ENCODE measurements around the gene HSD3B7.
"Not testable (repeated sequence)": the region's sequence is repeated elsewhere in the genome, so short reads cannot be mapped to it uniquely, and the experiment has no call there.

The HSD3B7 gene

GRCh38 chr16:31011815-31012214 is 26.8 kb downstream of the HSD3B7 start:
- peak overlapping the region; percentile 49 for H3K4me3 Mint-ChIP-seq
- not testable (repeated sequence) for ATAC-seq (replicated peaks; ENCODE audit: extremely low read depth, poor library complexity, severe bottlenecking); H3K36me3 Mint-ChIP-seq (ENCODE audit: insufficient read depth); H3K9me3 Mint-ChIP-seq; DNase-seq (ENCODE audit: low spot score in 2 of 2)
- H3K27me3 Mint-ChIP-seq = peaks cover 72% of the 10 kb centered on the region
- peak overlapping the region; percentile 76 for H3K27ac Mint-ChIP-seq (ENCODE audit: low read depth)
- H3K4me1 Mint-ChIP-seq = peaks cover 13% of the 10 kb centered on the region

- not testable (repeated sequence) for H3K4me3 Mint-ChIP-seq; H3K9me3 Mint-ChIP-seq; DNase-seq (ENCODE audit: low spot score in 2 of 2); H3K36me3 Mint-ChIP-seq (ENCODE audit: insufficient read depth); H3K27ac Mint-ChIP-seq (ENCODE audit: low read depth); ATAC-seq (replicated peaks; ENCODE audit: extremely low read depth, poor library complexity, severe bottlenecking)
- Mint-ChIP-seq H3K27me3 (peaks cover 72% of the 10 kb centered on the region), H3K4me1 (peaks cover 13% of the 10 kb centered on the region)
Observed at GRCh38 chr16:31013292-31013691, 28.3 kb downstream of the HSD3B7 start.

GRCh38 chr16:31016018-31016417 is 31.0 kb downstream of the HSD3B7 start:
- ATAC-seq (replicated peaks; ENCODE audit: extremely low read depth, poor library complexity, severe bottlenecking) = no peak
- H3K27ac Mint-ChIP-seq (ENCODE audit: low read depth) = no peak overlapping the region

GRCh38 chr16:31017756-31018155 is 32.7 kb downstream of the HSD3B7 start:
- H3K9me3 Mint-ChIP-seq; H3K36me3 Mint-ChIP-seq (ENCODE audit: insufficient read depth); H3K4me1 Mint-ChIP-seq; H3K4me3 Mint-ChIP-seq; H3K27ac Mint-ChIP-seq (ENCODE audit: low read depth); DNase-seq (ENCODE audit: low spot score in 2 of 2); ATAC-seq (replicated peaks; ENCODE audit: extremely low read depth, poor library complexity, severe bottlenecking): not testable (repeated sequence)
- H3K27me3 Mint-ChIP-seq = peaks cover 32% of the 10 kb centered on the region

More at GRCh38 chr16:31016018-31016417, 31.0 kb downstream of the HSD3B7 start:
- DNase-seq (ENCODE audit: low spot score in 2 of 2) = no peak
- Mint-ChIP-seq H3K4me1 (peaks cover 13% of the 10 kb centered on the region), H3K27me3 (peaks cover 50% of the 10 kb centered on the region), H3K4me3 (no peak overlapping the region), H3K9me3 (no peaks in the 10 kb centered on the region), H3K36me3 (ENCODE audit: insufficient read depth) (peaks cover 4% of the 10 kb centered on the region)

GRCh38 chr16:31020536-31020935 is 35.5 kb downstream of the HSD3B7 start:
- Mint-ChIP-seq H3K27me3 (peaks cover 7% of the 10 kb centered on the region), H3K27ac (ENCODE audit: low read depth) (no peak overlapping the region), H3K36me3 (ENCODE audit: insufficient read depth) (peaks cover 1% of the 10 kb centered on the region), H3K4me3 (no peak overlapping the region), H3K9me3 (no peaks in the 10 kb centered on the region), H3K4me1 (no peaks in the 10 kb centered on the region)
- no peak for DNase-seq (ENCODE audit: low spot score in 2 of 2)
- ATAC-seq (replicated peaks; ENCODE audit: extremely low read depth, poor library complexity, severe bottlenecking) = no peak

GRCh38 chr16:31022544-31023251 is 37.7 kb downstream of the HSD3B7 start:
- Mint-ChIP-seq H3K36me3 (ENCODE audit: insufficient read depth) (no peaks in the 10 kb centered on the region), H3K4me1 (no peaks in the 10 kb centered on the region), H3K9me3 (no peaks in the 10 kb centered on the region), H3K4me3 (no peak overlapping the region), H3K27me3 (no peaks in the 10 kb centered on the region), H3K27ac (ENCODE audit: low read depth) (no peak overlapping the region)
- ATAC-seq (replicated peaks; ENCODE audit: extremely low read depth, poor library complexity, severe bottlenecking) (no peak), DNase-seq (ENCODE audit: low spot score in 2 of 2) (no peak)

- DNase-seq (ENCODE audit: low spot score in 2 of 2) (no peak), ATAC-seq (replicated peaks; ENCODE audit: extremely low read depth, poor library complexity, severe bottlenecking) (no peak)
- Mint-ChIP-seq H3K27me3 (no peaks in the 10 kb centered on the region), H3K36me3 (ENCODE audit: insufficient read depth) (no peaks in the 10 kb centered on the region), H3K4me3 (no peak overlapping the region), H3K9me3 (no peaks in the 10 kb centered on the region), H3K27ac (ENCODE audit: low read depth) (no peak overlapping the region), H3K4me1 (no peaks in the 10 kb centered on the region)
Observed at GRCh38 chr16:31023252-31023602, 38.2 kb downstream of the HSD3B7 start.

GRCh38 chr16:31023627-31024226 is 38.7 kb downstream of the HSD3B7 start:
- Mint-ChIP-seq H3K36me3 (ENCODE audit: insufficient read depth) (no peaks in the 10 kb centered on the region), H3K4me1 (no peaks in the 10 kb centered on the region), H3K27me3 (no peaks in the 10 kb centered on the region), H3K27ac (ENCODE audit: low read depth) (no peak overlapping the region), H3K9me3 (no peaks in the 10 kb centered on the region), H3K4me3 (no peak overlapping the region)
- DNase-seq (ENCODE audit: low spot score in 2 of 2) (no peak), ATAC-seq (replicated peaks; ENCODE audit: extremely low read depth, poor library complexity, severe bottlenecking) (no peak)

- Mint-ChIP-seq H3K4me1 (no peaks in the 10 kb centered on the region), H3K4me3 (no peak overlapping the region), H3K27ac (ENCODE audit: low read depth) (no peak overlapping the region), H3K9me3 (no peaks in the 10 kb centered on the region), H3K27me3 (no peaks in the 10 kb centered on the region), H3K36me3 (ENCODE audit: insufficient read depth) (no peaks in the 10 kb centered on the region)
- no peak for ATAC-seq (replicated peaks; ENCODE audit: extremely low read depth, poor library complexity, severe bottlenecking)
- DNase-seq (ENCODE audit: low spot score in 2 of 2) = no peak
Observed at GRCh38 chr16:31025339-31025738, 40.3 kb downstream of the HSD3B7 start.

- Mint-ChIP-seq H3K27ac (ENCODE audit: low read depth) (no peak overlapping the region), H3K4me1 (peaks cover 10% of the 10 kb centered on the region), H3K27me3 (no peaks in the 10 kb centered on the region), H3K9me3 (no peaks in the 10 kb centered on the region), H3K4me3 (no peak overlapping the region), H3K36me3 (ENCODE audit: insufficient read depth) (peaks cover 16% of the 10 kb centered on the region)
- no peak for DNase-seq (ENCODE audit: low spot score in 2 of 2)
- no peak for ATAC-seq (replicated peaks; ENCODE audit: extremely low read depth, poor library complexity, severe bottlenecking)
Observed at GRCh38 chr16:31029272-31029671, 44.3 kb downstream of the HSD3B7 start.

- Mint-ChIP-seq H3K36me3 (ENCODE audit: insufficient read depth) (peaks cover 23% of the 10 kb centered on the region), H3K4me1 (peaks cover 20% of the 10 kb centered on the region), H3K4me3 (no peak overlapping the region), H3K9me3 (no peaks in the 10 kb centered on the region), H3K27ac (ENCODE audit: low read depth) (no peak overlapping the region), H3K27me3 (no peaks in the 10 kb centered on the region)
- no peak for ATAC-seq (replicated peaks; ENCODE audit: extremely low read depth, poor library complexity, severe bottlenecking)
- no peak for DNase-seq (ENCODE audit: low spot score in 2 of 2)
Observed at GRCh38 chr16:31031276-31031675, 46.3 kb downstream of the HSD3B7 start.

- H3K4me1 Mint-ChIP-seq = peaks cover 26% of the 10 kb centered on the region
- no peaks in the 10 kb centered on the region for H3K27me3 Mint-ChIP-seq
- peaks cover 26% of the 10 kb centered on the region for H3K36me3 Mint-ChIP-seq (ENCODE audit: insufficient read depth)
- peak; percentile 96 to 98 for DNase-seq (ENCODE audit: low spot score in 2 of 2)
- peak; percentile 88 for ATAC-seq (replicated peaks; ENCODE audit: extremely low read depth, poor library complexity, severe bottlenecking)
- no peaks in the 10 kb centered on the region for H3K9me3 Mint-ChIP-seq
- peak within 1 kb of the TSS; percentile 98 for H3K4me3 Mint-ChIP-seq
- peak within 1 kb of the TSS; percentile 92 for H3K27ac Mint-ChIP-seq (ENCODE audit: low read depth)
Observed at GRCh38 chr16:31032736-31033708, 48.0 kb downstream of the HSD3B7 start, which contains the start of gene STX4. Gene STX4, plus strand, starts transcription at chr16:31033558. Its CDS starts 248 bp downstream, at chr16:31033806.

Data from central memory CD8-positive, alpha-beta T cell (primary cell).